ENCODE results near the gene STUM. TPM values are rescaled to one million over a fixed set of nuclear protein-coding genes. Genes with fewer than 3 reads are reported as not detected.
"Not testable (repeated sequence)": the region's sequence is repeated elsewhere in the genome, so short reads cannot be mapped to it uniquely, and the experiment has no call there.

STUM gene
- total RNA-seq, 3 donors from 2014 or later: 1.1 to 7.2 (median 2.2) TPM

GRCh38 chr1:226610671-226611070 is 62.1 kb downstream of the STUM start:
- Histone ChIP-seq H3K4me3 (no peak overlapping the region), H3K36me3 (no peaks in the 10 kb centered on the region), H3K4me1 (peaks cover 0 to under 1% of the 10 kb centered on the region in 2 donors), H3K27ac (no peak overlapping the region), H3K27me3 (no peaks in the 10 kb centered on the region), H3K9me3 (no peaks in the 10 kb centered on the region)
- TF ChIP-seq, protein P1, sequence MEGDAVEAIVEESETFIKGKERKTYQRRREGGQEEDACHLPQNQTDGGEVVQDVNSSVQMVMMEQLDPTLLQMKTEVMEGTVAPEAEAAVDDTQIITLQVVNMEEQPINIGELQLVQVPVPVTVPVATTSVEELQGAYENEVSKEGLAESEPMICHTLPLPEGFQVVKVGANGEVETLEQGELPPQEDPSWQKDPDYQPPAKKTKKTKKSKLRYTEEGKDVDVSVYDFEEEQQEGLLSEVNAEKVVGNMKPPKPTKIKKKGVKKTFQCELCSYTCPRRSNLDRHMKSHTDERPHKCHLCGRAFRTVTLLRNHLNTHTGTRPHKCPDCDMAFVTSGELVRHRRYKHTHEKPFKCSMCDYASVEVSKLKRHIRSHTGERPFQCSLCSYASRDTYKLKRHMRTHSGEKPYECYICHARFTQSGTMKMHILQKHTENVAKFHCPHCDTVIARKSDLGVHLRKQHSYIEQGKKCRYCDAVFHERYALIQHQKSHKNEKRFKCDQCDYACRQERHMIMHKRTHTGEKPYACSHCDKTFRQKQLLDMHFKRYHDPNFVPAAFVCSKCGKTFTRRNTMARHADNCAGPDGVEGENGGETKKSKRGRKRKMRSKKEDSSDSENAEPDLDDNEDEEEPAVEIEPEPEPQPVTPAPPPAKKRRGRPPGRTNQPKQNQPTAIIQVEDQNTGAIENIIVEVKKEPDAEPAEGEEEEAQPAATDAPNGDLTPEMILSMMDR (IDR thresholded peaks at IDR 0.05): no peak
- TF ChIP-seq POLR2A (IDR thresholded peaks at IDR 0.05) (no peak), POLR2AphosphoS5 (IDR thresholded peaks at IDR 0.05) (no peak)
- DNase-seq (ENCODE audit: low spot score in 2 of 2): no peak
- intact Hi-C loops (cut with DNase I; ENCODE audit: low total_unique reads): no loop called here

- H3K27ac ChIP-seq: no peak overlapping the region
- H3K27me3 ChIP-seq: no peaks in the 10 kb centered on the region
- no peaks in the 10 kb centered on the region for H3K36me3 ChIP-seq
- no peak for DNase-seq (ENCODE audit: low spot score in 2 of 2)
- intact Hi-C loops (cut with DNase I; ENCODE audit: low total_unique reads): no loop called here
- H3K9me3 ChIP-seq: no peaks in the 10 kb centered on the region
- TF ChIP-seq POLR2AphosphoS5 (IDR thresholded peaks at IDR 0.05): no peak
- TF ChIP-seq, protein P1 (IDR thresholded peaks at IDR 0.05): no peak
- no peak for TF ChIP-seq POLR2A (IDR thresholded peaks at IDR 0.05)
- no peak overlapping the region for H3K4me3 ChIP-seq
- H3K4me1 ChIP-seq: no peaks in the 10 kb centered on the region
These were observed 62.7 kb downstream of the STUM start for GRCh38 chr1:226611301-226611700.

DNA sequence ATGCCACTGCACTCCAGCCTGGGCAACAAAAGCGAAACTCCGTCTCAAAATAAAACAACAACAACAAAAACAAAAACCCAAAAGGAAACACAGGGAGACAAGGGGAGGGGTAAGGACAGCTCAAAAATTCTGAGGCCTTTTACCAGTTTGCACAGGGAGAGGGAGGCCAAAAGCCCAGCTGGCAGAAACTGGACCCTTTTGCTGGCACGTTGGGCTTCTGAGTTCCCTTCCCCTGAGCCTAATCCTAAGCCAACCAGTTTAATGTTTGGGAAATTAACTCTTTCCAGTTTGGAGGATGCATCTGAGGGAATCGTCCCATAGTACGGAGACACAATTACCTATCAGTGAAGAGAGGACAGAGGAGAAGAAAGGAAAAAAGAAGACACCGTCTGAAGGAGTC is 63.4 kb downstream of the STUM start:
- DNase-seq (ENCODE audit: low spot score in 2 of 2); intact Hi-C loops (cut with DNase I; ENCODE audit: low total_unique reads); H3K36me3 ChIP-seq; H3K9me3 ChIP-seq; H3K27ac ChIP-seq; H3K4me1 ChIP-seq; H3K4me3 ChIP-seq; H3K27me3 ChIP-seq: not testable (repeated sequence)

DNA sequence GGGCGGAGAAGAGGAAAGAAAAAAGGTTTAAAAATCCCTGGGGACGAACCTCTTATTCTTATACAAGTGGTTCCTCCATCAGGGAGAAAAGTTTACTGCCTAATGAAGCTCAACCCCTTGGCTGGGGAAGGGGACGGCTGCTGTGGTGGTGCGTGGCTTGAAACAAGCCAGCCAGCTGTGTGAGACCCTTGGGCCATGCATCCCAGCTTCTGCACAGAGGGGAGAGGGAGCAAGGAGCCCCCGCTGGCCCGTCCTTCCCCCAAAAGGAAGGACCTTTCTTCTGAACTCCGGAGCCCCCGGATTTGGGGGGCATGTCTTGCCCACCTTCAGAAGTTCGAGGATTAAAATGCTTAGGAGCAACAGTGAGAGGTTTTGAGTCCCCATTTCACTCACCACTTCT is 67.3 kb downstream of the STUM start:
- Histone ChIP-seq H3K27ac (no peak overlapping the region), H3K36me3 (no peaks in the 10 kb centered on the region), H3K27me3 (no peaks in the 10 kb centered on the region), H3K4me1 (no peaks in the 10 kb centered on the region), H3K9me3 (no peaks in the 10 kb centered on the region), H3K4me3 (no peak overlapping the region)
- TF ChIP-seq POLR2A (IDR thresholded peaks at IDR 0.05) (no peak), POLR2AphosphoS5 (IDR thresholded peaks at IDR 0.05) (no peak)
- TF ChIP-seq, protein P1 (IDR thresholded peaks at IDR 0.05): no peak
- DNase-seq (ENCODE audit: low spot score in 2 of 2): no peak
- intact Hi-C loops (cut with DNase I; ENCODE audit: low total_unique reads): no loop called here

DNA sequence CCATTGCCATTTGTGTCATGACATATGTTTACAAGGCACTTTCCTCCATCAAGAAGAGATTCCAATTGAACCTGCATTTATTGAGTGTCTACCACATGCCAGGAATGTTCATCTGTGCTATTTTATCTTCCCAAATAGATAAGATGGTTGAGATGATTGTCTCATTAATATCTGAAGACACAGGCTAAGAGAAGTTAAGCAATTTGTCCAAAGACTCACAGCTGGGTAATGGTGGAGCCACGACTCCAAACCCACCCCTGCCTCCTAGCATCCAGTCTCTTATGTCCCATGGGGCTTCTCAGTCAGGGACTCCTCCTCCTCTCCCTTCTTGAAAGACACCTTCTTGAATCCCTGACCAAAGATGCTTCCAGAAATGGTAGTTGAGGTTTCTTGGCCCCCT is 68.1 kb downstream of the STUM start:
- no peak overlapping the region for H3K27ac ChIP-seq
- no peaks in the 10 kb centered on the region for H3K9me3 ChIP-seq
- intact Hi-C loops (cut with DNase I; ENCODE audit: low total_unique reads): no loop called here
- DNase-seq (ENCODE audit: low spot score in 2 of 2): no peak
- H3K27me3 ChIP-seq: no peaks in the 10 kb centered on the region
- no peak overlapping the region for H3K4me3 ChIP-seq
- TF ChIP-seq POLR2A (IDR thresholded peaks at IDR 0.05) (no peak), POLR2AphosphoS5 (IDR thresholded peaks at IDR 0.05) (no peak)
- TF ChIP-seq, protein P1 (IDR thresholded peaks at IDR 0.05): no peak
- H3K4me1 ChIP-seq: no peaks in the 10 kb centered on the region
- H3K36me3 ChIP-seq: no peaks in the 10 kb centered on the region

GRCh38 chr1:226617109-226617508 is 68.5 kb downstream of the STUM start:
- Histone ChIP-seq H3K27ac (no peak overlapping the region), H3K27me3 (no peaks in the 10 kb centered on the region), H3K4me1 (no peaks in the 10 kb centered on the region), H3K36me3 (no peaks in the 10 kb centered on the region), H3K4me3 (no peak overlapping the region), H3K9me3 (no peaks in the 10 kb centered on the region)
- DNase-seq (ENCODE audit: low spot score in 2 of 2): no peak
- TF ChIP-seq POLR2A (IDR thresholded peaks at IDR 0.05) (no peak), POLR2AphosphoS5 (IDR thresholded peaks at IDR 0.05) (no peak)
- TF ChIP-seq, protein P1 (IDR thresholded peaks at IDR 0.05): no peak
- intact Hi-C loops (cut with DNase I; ENCODE audit: low total_unique reads): no loop called here

- DNase-seq (ENCODE audit: low spot score in 2 of 2); H3K9me3 ChIP-seq; H3K4me3 ChIP-seq; H3K4me1 ChIP-seq; H3K27me3 ChIP-seq; H3K27ac ChIP-seq; intact Hi-C loops (cut with DNase I; ENCODE audit: low total_unique reads); H3K36me3 ChIP-seq: not testable (repeated sequence)
These were observed 69.2 kb downstream of the STUM start for GRCh38 chr1:226617719-226618118.
